ENCODE measurements around the gene RAP1GAP. TPM values are rescaled to one million over a fixed set of nuclear protein-coding genes. Genes with fewer than 3 reads are reported as not detected.

Gene RAP1GAP
- total and polyA plus RNA-seq, 9 of the 15 experiments (the other 6 are each of a cell fraction or from before 2014, with no cell fraction given): 0.29 to 30.2 (median 19.2) TPM

GRCh38 chr1:21564521-21565095, 104.5 kb downstream of the RAP1GAP start (continued):
- no peak for TF ChIP-seq GABPA (tag; conservative IDR thresholded peaks at IDR 0.05; ENCODE audit: low read depth)
- TF ChIP-seq PCBP2 (IDR thresholded peaks at IDR 0.05; ENCODE audit: low read depth, low read length, poor library complexity, severe bottlenecking): no peak
- peak; percentile 70 for TF ChIP-seq SMARCA5 (IDR thresholded peaks at IDR 0.05)
- TF ChIP-seq ZNF354B (CRISPR knock-in tag; IDR thresholded peaks at IDR 0.05): no peak
- TF ChIP-seq KDM1A (IDR thresholded peaks at IDR 0.05): peak in 1 of 2 experiments; percentile 70; a peak in 2 of 4 replicates
- TF ChIP-seq ZBTB11 (CRISPR knock-in tag; IDR thresholded peaks at IDR 0.05): no peak
- peak; percentile 38; the same call in 1 of the 2 replicates for TF ChIP-seq HDAC2 (IDR thresholded peaks at IDR 0.05)
- no peak for TF ChIP-seq RBM17 (IDR thresholded peaks at IDR 0.05; ENCODE audit: borderline replicate concordance, low read depth, low read length)
- no peak for TF ChIP-seq ZBTB49 (CRISPR knock-in tag; IDR thresholded peaks at IDR 0.05; ENCODE audit: borderline replicate concordance)
- TF ChIP-seq TEAD4 (IDR thresholded peaks at IDR 0.05; ENCODE audit: low read length): no peak
- TF ChIP-seq TEAD4 (CRISPR knock-in tag; IDR thresholded peaks at IDR 0.05; ENCODE audit: borderline replicate concordance): no peak
- TF ChIP-seq PTRF (tag; IDR thresholded peaks at IDR 0.05): no peak
- TF ChIP-seq FOXM1 (IDR thresholded peaks at IDR 0.05; ENCODE audit: low read depth): no peak
- TF ChIP-seq FOXM1 (CRISPR knock-in tag; IDR thresholded peaks at IDR 0.05; ENCODE audit: low read depth): no peak
- TF ChIP-seq PURB (CRISPR knock-in tag; IDR thresholded peaks at IDR 0.05; ENCODE audit: low read depth): no peak
- no peak for TF ChIP-seq CTBP1 (IDR thresholded peaks at IDR 0.05; ENCODE audit: borderline replicate concordance)

Measured in K562 (cell line).